Cardiac muscle cell (in vitro differentiated cells and primary cell): ENCODE data around the gene TMEM50B. TPM values are rescaled to one million over a fixed set of nuclear protein-coding genes. Genes with fewer than 3 reads are reported as not detected.

Source experiments
- DNase-seq, 2 donors: peaks; one replicate each; pipeline versions ENCODE4 v3.0.0 to v3.0.0-alpha.2; 2010 to 2017; ENCODE audit warnings: low read depth in 1 of 2, low spot score in 1 of 2
- H3K27ac ChIP-seq: fragments of 200-600 bp; sonication (generic); 2 replicates; pipeline ENCODE4 v1.5.1; 2016
- H3K27me3 ChIP-seq: fragments of 200-600 bp; sonication (generic); 2 replicates; pipeline ENCODE4 v1.6.0; 2016; ENCODE audit warnings: control low read depth
- H3K36me3 ChIP-seq: fragments of 200-600 bp; sonication (generic); 2 replicates; pipeline ENCODE4 v1.5.1; 2016; ENCODE audit warnings: control low read depth
- H3K4me1 ChIP-seq: fragments of 200-600 bp; sonication (generic); 2 replicates; pipeline ENCODE4 v1.8.1; 2017; ENCODE audit warnings: low read depth, mild to moderate bottlenecking, mixed run types
- H3K4me3 ChIP-seq: fragments of 200-600 bp; sonication (generic); 2 replicates; pipeline ENCODE4 v1.5.1; 2016; ENCODE audit warnings: mild to moderate bottlenecking
- H3K9me3 ChIP-seq: fragments of 200-600 bp; sonication (generic); 2 replicates; pipeline ENCODE4 v1.5.1; 2017; ENCODE audit warnings: low read depth, mild to moderate bottlenecking, control low read depth
- polyA plus RNA-seq: library from polyadenylated mRNA; unstranded; fragments of >200 nt; fragmentation: Nextera tagmentation; extraction: Ambion mirVana; gene quantifications from 2 replicates; pipeline ENCODE4 v1.2.1, GENCODE V29; 2016
- total RNA-seq: library from RNA; depleted of rRNA; stranded (reverse); fragments of >200 nt; gene quantifications from 2 replicates; pipeline ENCODE4 v1.2.3, GENCODE V29; 2016
- TF ChIP-seq, protein P1 (sequence below): IDR thresholded peaks from 2 replicates; pipeline ENCODE4 v1.5.1; 2012; ENCODE audit warnings: low read depth, mild to moderate bottlenecking, low read length

Gene TMEM50B
- total and polyA plus RNA-seq, 2 experiments from 2014 or later, result 50.2 to 138 TPM

DNA sequence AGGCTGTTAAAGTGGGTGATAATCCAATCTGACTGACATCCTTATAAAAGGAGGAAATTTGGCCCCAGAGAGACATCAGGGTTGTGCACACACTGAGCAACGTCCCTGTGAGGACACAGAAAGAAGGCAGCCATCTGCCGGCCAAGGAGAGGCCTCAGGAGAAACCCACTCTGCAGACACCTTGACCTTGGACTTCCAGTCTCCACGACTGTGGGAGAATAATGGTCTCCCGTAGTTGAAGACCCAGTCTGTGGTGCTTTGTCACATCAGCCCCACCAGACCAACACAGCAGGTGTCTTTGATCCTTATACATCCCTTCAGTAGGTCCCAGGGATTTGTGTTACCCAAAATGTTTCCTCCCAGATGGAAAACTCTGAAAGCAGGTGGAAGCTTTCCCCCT lies 16.0 kb upstream of the TMEM50B start:
- TF ChIP-seq, protein P1, sequence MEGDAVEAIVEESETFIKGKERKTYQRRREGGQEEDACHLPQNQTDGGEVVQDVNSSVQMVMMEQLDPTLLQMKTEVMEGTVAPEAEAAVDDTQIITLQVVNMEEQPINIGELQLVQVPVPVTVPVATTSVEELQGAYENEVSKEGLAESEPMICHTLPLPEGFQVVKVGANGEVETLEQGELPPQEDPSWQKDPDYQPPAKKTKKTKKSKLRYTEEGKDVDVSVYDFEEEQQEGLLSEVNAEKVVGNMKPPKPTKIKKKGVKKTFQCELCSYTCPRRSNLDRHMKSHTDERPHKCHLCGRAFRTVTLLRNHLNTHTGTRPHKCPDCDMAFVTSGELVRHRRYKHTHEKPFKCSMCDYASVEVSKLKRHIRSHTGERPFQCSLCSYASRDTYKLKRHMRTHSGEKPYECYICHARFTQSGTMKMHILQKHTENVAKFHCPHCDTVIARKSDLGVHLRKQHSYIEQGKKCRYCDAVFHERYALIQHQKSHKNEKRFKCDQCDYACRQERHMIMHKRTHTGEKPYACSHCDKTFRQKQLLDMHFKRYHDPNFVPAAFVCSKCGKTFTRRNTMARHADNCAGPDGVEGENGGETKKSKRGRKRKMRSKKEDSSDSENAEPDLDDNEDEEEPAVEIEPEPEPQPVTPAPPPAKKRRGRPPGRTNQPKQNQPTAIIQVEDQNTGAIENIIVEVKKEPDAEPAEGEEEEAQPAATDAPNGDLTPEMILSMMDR, result no peak
- Histone ChIP-seq H3K4me1 (peaks cover 2% of the 10 kb centered on the region), H3K27ac (no peak overlapping the region), H3K9me3 (no peaks in the 10 kb centered on the region), H3K36me3 (no peaks in the 10 kb centered on the region), H3K4me3 (no peak overlapping the region), H3K27me3 (no peaks in the 10 kb centered on the region)
- DNase-seq, result no peak

DNA sequence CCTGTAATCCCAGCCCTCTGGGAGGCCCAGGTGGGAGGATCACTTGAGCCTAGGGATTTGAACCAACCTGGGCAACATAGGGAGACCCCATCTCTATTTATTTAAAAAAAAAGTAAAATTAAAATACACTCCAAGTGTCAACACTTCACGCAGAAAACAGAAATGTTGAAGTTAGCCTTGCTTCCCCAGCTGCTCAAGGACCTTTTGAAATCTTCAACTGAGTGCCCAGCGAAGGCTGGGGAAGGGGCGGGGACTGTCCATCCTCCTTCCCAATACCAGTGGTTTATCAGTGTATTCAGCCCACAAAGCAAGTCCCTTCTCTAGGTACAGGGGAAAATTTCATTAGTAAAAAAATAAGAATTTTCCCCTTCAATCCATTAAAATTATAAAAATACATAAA lies 14.0 kb upstream of the TMEM50B start:
- no peaks in the 10 kb centered on the region for H3K36me3 ChIP-seq
- H3K9me3 ChIP-seq, result no peaks in the 10 kb centered on the region
- H3K27ac ChIP-seq, result no peak overlapping the region
- no peaks in the 10 kb centered on the region for H3K27me3 ChIP-seq
- peaks cover 3% of the 10 kb centered on the region for H3K4me1 ChIP-seq
- TF ChIP-seq, protein P1, result no peak
- DNase-seq, result no peak
- H3K4me3 ChIP-seq, result no peak overlapping the region

GRCh38 chr21:33492571-33492970 lies 12.8 kb upstream of the TMEM50B start:
- Histone ChIP-seq H3K27me3 (no peaks in the 10 kb centered on the region), H3K4me3 (no peak overlapping the region), H3K27ac (no peak overlapping the region), H3K9me3 (no peaks in the 10 kb centered on the region), H3K36me3 (no peaks in the 10 kb centered on the region), H3K4me1 (peaks cover 3% of the 10 kb centered on the region)
- peak in 1 of 2 donors; percentile 85 for DNase-seq
- TF ChIP-seq, protein P1, result no peak

DNA sequence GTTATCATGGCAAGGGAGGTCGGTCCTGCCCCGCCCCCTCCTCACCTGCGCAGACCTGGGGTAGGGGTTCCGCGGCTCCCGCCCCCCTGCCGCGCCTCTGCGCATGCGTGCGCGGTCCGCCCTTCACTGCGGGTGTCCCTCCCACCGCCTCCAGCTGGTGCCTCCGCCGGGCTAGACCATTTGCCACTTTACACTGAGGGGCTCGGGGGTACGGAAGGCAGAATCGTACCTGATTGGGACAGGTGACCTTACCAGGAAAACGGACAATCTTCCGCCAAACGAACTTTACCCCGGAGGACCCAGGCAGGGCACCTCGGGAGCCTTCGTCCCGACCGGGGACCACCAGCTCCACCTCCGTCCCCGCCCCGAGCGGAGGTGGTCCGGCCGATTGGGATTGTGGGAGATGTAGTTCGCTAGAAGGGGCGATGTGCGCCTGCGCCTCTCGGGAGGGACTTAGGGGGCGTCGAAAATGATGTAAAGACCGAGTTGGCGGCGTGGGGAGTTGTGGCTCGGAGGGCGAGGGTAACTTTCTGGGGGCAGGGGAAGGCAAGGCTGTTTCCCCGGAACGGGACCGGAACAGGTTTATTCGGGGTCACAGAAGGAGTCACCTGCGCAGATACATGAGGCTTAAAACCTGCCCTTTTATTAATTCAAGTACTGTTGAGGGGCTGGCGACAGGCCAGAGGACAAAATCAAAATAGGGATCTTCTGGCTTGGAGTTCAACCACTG lies 11.8 kb upstream of the TMEM50B start, which contains the start of gene DNAJC28:
DNAJC28 (minus strand) TSS at position 344 of the 730 bp plus-strand sequence. CDS start 2,323 bp downstream, outside the sequence.
- no peak within 1 kb of the TSS for H3K27ac ChIP-seq

DNA sequence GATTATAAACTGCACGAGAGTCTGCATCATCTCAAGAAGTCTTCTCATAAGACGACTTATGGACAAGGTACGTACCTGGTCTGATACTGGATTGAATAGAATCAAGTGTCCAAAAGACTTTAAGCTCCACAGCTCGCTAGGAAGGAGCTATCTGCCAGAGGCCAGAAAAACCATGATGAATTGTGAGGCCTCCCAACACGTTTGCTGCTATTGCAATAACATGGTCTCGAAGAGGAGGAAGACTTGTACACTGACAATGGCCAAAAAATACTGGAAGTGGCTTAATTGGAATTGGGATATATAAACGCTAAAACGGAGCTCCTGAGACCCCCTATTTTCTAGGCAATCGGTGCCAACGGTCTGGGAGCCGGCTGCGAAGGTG lies 11.2 kb upstream of the TMEM50B start:
- peak overlapping the region; percentile 64 for H3K4me3 ChIP-seq
- H3K27me3 ChIP-seq, result no peaks in the 10 kb centered on the region
- H3K27ac ChIP-seq, result no peak overlapping the region
- H3K9me3 ChIP-seq, result no peaks in the 10 kb centered on the region
- DNase-seq, result peak; percentile 5 to 8
- H3K4me1 ChIP-seq, result peaks cover 3% of the 10 kb centered on the region
- TF ChIP-seq, protein P1, result no peak
- H3K36me3 ChIP-seq, result no peaks in the 10 kb centered on the region

More for the DNA sequence above, 11.8 kb upstream of the TMEM50B start, which contains the start of gene DNAJC28:
- TF ChIP-seq, protein P1, result no peak
- H3K9me3 ChIP-seq, result no peaks in the 10 kb centered on the region
- H3K36me3 ChIP-seq, result no peaks in the 10 kb centered on the region
- peaks cover 3% of the 10 kb centered on the region for H3K4me1 ChIP-seq
- peak; percentile 95 to 96 for DNase-seq
- H3K4me3 ChIP-seq, result peak within 1 kb of the TSS; percentile 64
- no peaks in the 10 kb centered on the region for H3K27me3 ChIP-seq
